HepG2 (cell line): ENCODE measurements around the gene CHCHD3. TPM values are rescaled to one million over a fixed set of nuclear protein-coding genes. Genes with fewer than 3 reads are reported as not detected.

Source experiments
- ATAC-seq: fragments of 200-7000 bp; cut with Tn5 transposase; 3 replicates; pipeline ENCODE4 v1.9.1; 2020; ENCODE audit warnings: mild to moderate bottlenecking, moderate library complexity
- BruUV-seq: library from RNA; stranded (reverse); fragments of 400-500 nt; replicated peaks from 2 replicates; lab custom pipeline; 2021; lab: Mats Ljungman, UMichigan
- CTCF ChIA-PET: fragments of 300-600 bp; formaldehyde crosslinking; extraction: SDS; loops from one replicate; lab custom pipeline; 2021; ENCODE audit warnings: low total read pairs, inconsistent platforms, low intra/inter-chr PET ratio; lab: Yijun Ruan, JAX
- POLR2A ChIA-PET: fragments of 350-600 bp; sonication (Branson Sonifier 250); formaldehyde crosslinking; loops from one replicate; lab custom pipeline; 2020; ENCODE audit warnings: antibody characterized with exemption, inconsistent platforms; lab: Yijun Ruan, JAX
- DNase-seq: peaks from one replicate; pipeline ENCODE4 v3.0.0-alpha.2; 2015; ENCODE audit warnings: low spot score
- FAIRE-seq: peaks from 3 replicates; lab custom pipeline; 2011; peaks lifted over from hg19 to GRCh38; lab: Jason Lieb, UNC
- H2AFZ ChIP-seq: one replicate; pipeline ENCODE4 v1.6.1; 2011; ENCODE audit warnings: low read length, inconsistent platforms
- H3K27ac ChIP-seq: fragments of 300-600 bp; 3 replicates; pipeline ENCODE4 v1.8.0; 2011; ENCODE audit warnings: mixed run types, mild to moderate bottlenecking, mixed read lengths, low read length, inconsistent platforms; ENCODE audit not compliant: insufficient read depth; ENCODE audit errors: extremely low read length
- H3K27me3 ChIP-seq, 2 experiments: fragments of 200-600 bp in 1 of 2; 2 replicates in 1 of 2; 3 replicates in 1 of 2; pipeline versions ENCODE4 v1.6.0 to v1.8.0; 2011; ENCODE audit warnings: low read length in 2 of 2, mild to moderate bottlenecking in 2 of 2, moderate library complexity in 2 of 2, inconsistent platforms in 1 of 2; ENCODE audit not compliant: insufficient read depth in 2 of 2, control insufficient read depth in 1 of 2
- H3K36me3 ChIP-seq, 2 experiments: fragments of 200-600 bp in 1 of 2; replicated peaks in 1 of 2; 2 replicates in 1 of 2; 3 replicates in 1 of 2; pipeline versions ENCODE4 v1.5.1 to v1.8.0; 2011; ENCODE audit warnings: low read length in 2 of 2, inconsistent platforms in 1 of 2; ENCODE audit not compliant: insufficient read depth in 2 of 2, control insufficient read depth in 1 of 2
- H3K4me1 ChIP-seq: 2 replicates; pipeline ENCODE4 v1.5.1; 2012; ENCODE audit warnings: low read length, inconsistent platforms; ENCODE audit not compliant: insufficient read depth
- H3K4me2 ChIP-seq: 2 replicates; pipeline ENCODE4 v1.6.0; 2011; ENCODE audit warnings: low read depth, low read length, inconsistent platforms
- H3K4me3 ChIP-seq, 3 experiments: fragments of 200-600 bp in 1 of 3; sonication (generic), shearing (Covaris generic) in 1 of 3; replicated peaks in 1 of 3; 2 replicates each; pipeline ENCODE4 v1.5.1; 2011 to 2016; ENCODE audit warnings: low read length in 3 of 3, inconsistent platforms in 2 of 3, low read depth in 2 of 3, mild to moderate bottlenecking in 2 of 3, control low read depth in 1 of 3, mixed read lengths in 1 of 3; ENCODE audit not compliant: insufficient read depth in 1 of 3
- H3K79me2 ChIP-seq: one replicate; pipeline ENCODE4 v1.6.1; 2011; ENCODE audit warnings: low read length, inconsistent platforms; ENCODE audit not compliant: insufficient read depth
- H3K9ac ChIP-seq: 2 replicates; pipeline ENCODE4 v1.6.0; 2011; ENCODE audit warnings: mild to moderate bottlenecking, low read depth, low read length, inconsistent platforms; ENCODE audit not compliant: insufficient read depth
- H3K9me3 ChIP-seq: 2 replicates; pipeline ENCODE4 v1.5.1; 2012; ENCODE audit warnings: mild to moderate bottlenecking, low read length
- H4K20me1 ChIP-seq: 2 replicates; pipeline ENCODE4 v1.6.0; 2011; ENCODE audit warnings: inconsistent platforms, mild to moderate bottlenecking, low read length, moderate library complexity; ENCODE audit not compliant: insufficient read depth
- CCDC6 ChIP-seq: sonication (generic); formaldehyde crosslinking; IDR thresholded peaks from 2 replicates; pipeline ENCODE4 v1.8.1; 2022; ENCODE audit warnings: mild to moderate bottlenecking, missing genetic modification reagents, moderate library complexity
- NONO ChIP-seq, 2 experiments: fragments of 450-650 bp in 1 of 2; sonication (generic) in 1 of 2; formaldehyde crosslinking in 1 of 2; IDR thresholded peaks in 1 of 2; conservative IDR thresholded peaks in 1 of 2; 2 replicates each; pipeline versions ENCODE4 v1.6.1 to v1.8.0; 2017 to 2022; ENCODE audit warnings: mild to moderate bottlenecking in 1 of 2, missing genetic modification reagents in 1 of 2, moderate library complexity in 1 of 2
- SIX4 ChIP-seq: sonication (generic); formaldehyde crosslinking; IDR thresholded peaks from 2 replicates; pipeline ENCODE4 v1.4.0; 2020; ENCODE audit warnings: missing genetic modification reagents
- SP140L ChIP-seq: sonication (generic); formaldehyde crosslinking; IDR thresholded peaks from 2 replicates; pipeline ENCODE4 v1.4.0; 2020; ENCODE audit warnings: missing genetic modification reagents, borderline replicate concordance
- ZBTB37 ChIP-seq: sonication (generic); formaldehyde crosslinking; IDR thresholded peaks from 2 replicates; pipeline ENCODE4 v1.4.0; 2020; ENCODE audit warnings: mild to moderate bottlenecking, missing genetic modification reagents
- ZNF281 ChIP-seq: sonication (generic); formaldehyde crosslinking; IDR thresholded peaks from 2 replicates; pipeline ENCODE4 v1.4.0; 2020; ENCODE audit warnings: missing genetic modification reagents, borderline replicate concordance
- ZSCAN5A ChIP-seq: sonication (generic); formaldehyde crosslinking; IDR thresholded peaks from 2 replicates; pipeline ENCODE4 v1.8.0; 2022; ENCODE audit warnings: mild to moderate bottlenecking, missing genetic modification reagents, borderline replicate concordance
- WGBS: methylation state at CpG from one replicate; pipeline ENCODE4 v1.1.6; 2017; ENCODE audit warnings: low lambda C conversion rate; 5-methylcytosine and 5-hydroxymethylcytosine counted together
- in situ Hi-C: cut with HindIII; loops from 2 replicates; pipeline ENCODE4 v1.10.0; 2017; ENCODE audit warnings: low pct_unique_long_range_greater_than_20kb; ENCODE audit not compliant: extremely low pct_ligation_motif_present
- intact Hi-C: fragments of 100-400 bp; cut with micrococcal nuclease; formaldehyde crosslinking; loops from one replicate; pipeline ENCODE4 v1.10.0; 2022; ENCODE audit not compliant: unreplicated experiment
- polyA plus RNA-seq, 8 experiments: library from polyadenylated mRNA; depleted of rRNA in 3 of 8; stranded (reverse) in 7 of 8; unstranded in 1 of 8; fragments of >200 nt; fragmentation: Illumina TruSeq in 4 of 8; extraction: Trizol in 4 of 8; gene quantifications; 2 replicates each; pipeline versions ENCODE4 v1.2.1 to v1.2.3, GENCODE V29; 2011 to 2016; ENCODE audit warnings: low read depth in 4 of 8, missing spikeins in 1 of 8, mixed read lengths in 1 of 8; ENCODE audit not compliant: insufficient read depth in 1 of 8
- total RNA-seq, 5 experiments: library from RNA; depleted of rRNA; stranded (reverse); fragments of >200 nt; fragmentation: Illumina TruSeq; extraction: Trizol; gene quantifications; 2 replicates each; pipeline ENCODE4 v1.2.3, GENCODE V29; 2016; ENCODE audit warnings: low read depth in 1 of 5

The CHCHD3 gene
- total and polyA plus RNA-seq, 2 of the 13 experiments (the other 11 are each of a cell fraction or from before 2014, with no cell fraction given), result 32.7 to 86.8 TPM

- Histone ChIP-seq H3K27me3 (no peaks in the 10 kb centered on the region), H3K4me1 (no peaks in the 10 kb centered on the region), H3K27ac (no peak overlapping the region), H3K4me3 (no peak overlapping the region), H4K20me1 (no peaks in the 10 kb centered on the region), H3K79me2 (no peaks in the 10 kb centered on the region), H3K9ac (no peak overlapping the region), H3K4me2 (no peak overlapping the region), H2AFZ (no peak overlapping the region), H3K36me3 (peaks cover 0 to 5% of the 10 kb centered on the region in 2 experiments; a peak in 1 of 5 replicates), H3K9me3 (no peaks in the 10 kb centered on the region)
- no TSS peak for BruUV-seq
- in situ Hi-C loops (no loop called here), intact Hi-C loops (no loop called here)
- no peak for FAIRE-seq
- POLR2A ChIA-PET, result no interaction called here
- WGBS, result 92% methylated on average over 1 of the region's 1 CpG
- CTCF ChIA-PET, result no interaction called here
- no peak for ATAC-seq
- no peak for DNase-seq
- TF ChIP-seq NONO (IDR thresholded peaks at IDR 0.05), result no peak
- TF ChIP-seq NONO (CRISPR knock-in tag; conservative IDR thresholded peaks at IDR 0.05), result no peak
- TF ChIP-seq ZBTB37, result no peak
- no peak for TF ChIP-seq ZNF281 (CRISPR knock-in tag)
- TF ChIP-seq ZSCAN5A (CRISPR knock-in tag), result no peak
- TF ChIP-seq CCDC6, result no peak
- no peak for TF ChIP-seq SIX4
- no peak for TF ChIP-seq SP140L (CRISPR knock-in tag)
- TF ChIP-seq, all 625 proteins: peak for 0
Measured at GRCh38 chr7:132800522-132800921, 281.4 kb downstream of the CHCHD3 start.
